ENCODE data around the gene HIRA. TPM values are rescaled to one million over a fixed set of nuclear protein-coding genes. Genes with fewer than 3 reads are reported as not detected.
A peak's percentile ranks its signal among the peaks of the same experiment; 100 is the strongest.

HIRA gene
- total RNA-seq, 4 donors from 2014 or later = 18.3 to 29.3 (median 20.3) TPM

DNA sequence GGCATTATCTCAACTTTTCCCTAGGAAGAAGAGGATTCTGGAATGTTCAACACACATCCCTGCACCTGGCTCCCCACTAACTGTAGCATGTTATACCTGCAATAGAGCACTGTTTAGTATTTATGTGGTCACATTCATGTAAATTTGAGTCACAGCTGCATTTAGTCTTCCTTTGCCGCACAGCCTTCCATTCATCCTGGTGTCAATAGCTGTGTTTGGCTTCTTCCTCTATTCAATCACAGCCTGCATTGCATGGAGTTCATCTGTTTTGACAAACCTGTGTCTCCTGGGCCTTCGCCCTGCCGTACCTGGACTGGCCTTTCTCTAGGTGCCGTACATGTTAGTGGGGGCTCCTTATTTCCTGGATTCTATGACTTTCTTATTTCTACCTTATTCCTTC lies 20.0 kb upstream of the HIRA start:
- intact Hi-C loops (cut with DNase I; ENCODE audit: low total_unique reads) = no loop called here
- 99 to 100% methylated on average over 4 of the region's 4 CpGs for WGBS, 2 donors (ENCODE audit: low coverage in 1 of 2)
- in situ Hi-C loops (cut with MboI; ENCODE audit: low pct_ligation_motif_present in 1 of 4, low pct_unique_long_range_greater_than_20kb in 1 of 4, low sequenced_read_pairs in 3 of 4) = no loop called here
- no peak overlapping the region for H3K27ac ChIP-seq
- H3K36me3 ChIP-seq = peaks cover 0 to 38% (median 12%) of the 10 kb centered on the region in 4 donors
- TF ChIP-seq EP300 (IDR thresholded peaks at IDR 0.05; ENCODE audit: low read depth) (no peak), POLR2A (IDR thresholded peaks at IDR 0.05) (no peak), POLR2AphosphoS5 (IDR thresholded peaks at IDR 0.05) (no peak)
- TF ChIP-seq, protein P1, sequence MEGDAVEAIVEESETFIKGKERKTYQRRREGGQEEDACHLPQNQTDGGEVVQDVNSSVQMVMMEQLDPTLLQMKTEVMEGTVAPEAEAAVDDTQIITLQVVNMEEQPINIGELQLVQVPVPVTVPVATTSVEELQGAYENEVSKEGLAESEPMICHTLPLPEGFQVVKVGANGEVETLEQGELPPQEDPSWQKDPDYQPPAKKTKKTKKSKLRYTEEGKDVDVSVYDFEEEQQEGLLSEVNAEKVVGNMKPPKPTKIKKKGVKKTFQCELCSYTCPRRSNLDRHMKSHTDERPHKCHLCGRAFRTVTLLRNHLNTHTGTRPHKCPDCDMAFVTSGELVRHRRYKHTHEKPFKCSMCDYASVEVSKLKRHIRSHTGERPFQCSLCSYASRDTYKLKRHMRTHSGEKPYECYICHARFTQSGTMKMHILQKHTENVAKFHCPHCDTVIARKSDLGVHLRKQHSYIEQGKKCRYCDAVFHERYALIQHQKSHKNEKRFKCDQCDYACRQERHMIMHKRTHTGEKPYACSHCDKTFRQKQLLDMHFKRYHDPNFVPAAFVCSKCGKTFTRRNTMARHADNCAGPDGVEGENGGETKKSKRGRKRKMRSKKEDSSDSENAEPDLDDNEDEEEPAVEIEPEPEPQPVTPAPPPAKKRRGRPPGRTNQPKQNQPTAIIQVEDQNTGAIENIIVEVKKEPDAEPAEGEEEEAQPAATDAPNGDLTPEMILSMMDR (IDR thresholded peaks at IDR 0.05) = no peak
- H3K4me1 ChIP-seq = peaks cover 7 to 13% (median 11%) of the 10 kb centered on the region in 4 donors
- no peak for DNase-seq
- no peak overlapping the region for H3K4me3 ChIP-seq
- H3K9me3 ChIP-seq = no peaks in the 10 kb centered on the region
- no peaks in the 10 kb centered on the region for H3K27me3 ChIP-seq

DNA sequence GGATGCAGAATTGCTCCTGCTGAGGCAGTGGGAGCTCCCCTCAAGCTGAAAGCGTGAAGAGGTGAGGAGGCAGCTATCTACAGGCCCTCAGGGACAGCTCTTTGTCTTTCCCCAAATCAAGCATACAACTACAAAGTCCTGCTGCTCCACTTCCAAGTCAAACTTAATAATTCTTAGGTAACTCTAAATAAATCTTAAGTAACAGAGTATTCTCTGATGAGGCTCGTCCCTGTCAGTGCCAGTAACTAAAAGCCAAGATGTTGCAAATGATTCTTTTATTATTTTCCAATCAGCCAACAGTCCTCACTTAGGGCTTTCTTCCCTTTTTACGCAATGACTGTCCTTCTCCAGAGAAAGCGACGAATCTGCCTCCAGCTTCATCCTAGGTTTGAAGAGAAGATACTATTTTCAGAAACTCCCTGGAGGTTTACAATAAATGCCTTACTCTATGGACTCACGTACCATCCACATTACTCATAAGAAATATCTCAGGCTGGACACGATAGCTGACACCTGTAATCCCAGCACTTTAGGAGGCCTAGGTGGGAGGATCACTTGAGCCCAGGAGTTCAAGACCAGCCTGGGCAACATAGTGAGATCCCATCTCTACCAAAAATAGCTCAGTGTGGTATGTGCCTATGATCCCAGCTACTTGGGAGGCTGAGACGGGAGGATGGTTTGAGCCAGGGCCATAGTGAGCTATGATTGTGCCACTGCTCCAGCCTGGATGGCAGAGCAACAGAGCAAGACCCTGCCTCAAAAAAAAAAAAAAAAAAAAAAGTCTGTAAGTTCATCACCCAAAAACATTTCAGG lies 19.0 kb upstream of the HIRA start:
- intact Hi-C loops (cut with DNase I; ENCODE audit: low total_unique reads) = no loop called here
- TF ChIP-seq POLR2AphosphoS5 (IDR thresholded peaks at IDR 0.05) = no peak
- no peak for TF ChIP-seq POLR2A (IDR thresholded peaks at IDR 0.05)
- TF ChIP-seq, protein P1 (IDR thresholded peaks at IDR 0.05) = no peak
- no peak for TF ChIP-seq EP300 (IDR thresholded peaks at IDR 0.05; ENCODE audit: low read depth)
- H3K4me1 ChIP-seq = peaks cover 16 to 23% (median 20%) of the 10 kb centered on the region in 4 donors
- in situ Hi-C loops (cut with MboI; ENCODE audit: low pct_ligation_motif_present in 1 of 4, low pct_unique_long_range_greater_than_20kb in 1 of 4, low sequenced_read_pairs in 3 of 4) = no loop called here
- no peaks in the 10 kb centered on the region for H3K9me3 ChIP-seq
- no peak overlapping the region for H3K4me3 ChIP-seq
- 85 to 100% methylated on average over 5 to 8 of the region's 8 CpGs for WGBS, 2 donors (ENCODE audit: low coverage in 1 of 2)
- peaks cover 0 to 28% (median 7%) of the 10 kb centered on the region in 4 donors for H3K36me3 ChIP-seq
- DNase-seq = no peak
- H3K27ac ChIP-seq = no peak overlapping the region
- no peaks in the 10 kb centered on the region for H3K27me3 ChIP-seq

DNA sequence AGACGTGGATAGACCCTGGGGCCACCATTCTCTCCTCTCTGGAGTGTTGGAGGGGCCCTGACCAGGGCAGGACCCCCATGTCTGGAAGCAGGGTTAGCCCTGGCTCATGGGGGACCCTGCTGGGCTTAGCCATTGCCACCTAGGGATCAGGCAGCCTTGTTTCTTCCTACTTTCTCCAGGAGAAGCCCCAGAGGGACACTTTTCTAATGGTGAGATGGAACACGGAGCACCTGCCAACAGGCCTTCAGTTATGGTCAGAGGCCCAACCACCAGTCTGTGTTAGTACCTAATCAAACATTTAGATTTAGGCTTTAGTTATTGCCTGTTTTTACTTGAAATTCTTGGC lies 17.9 kb upstream of the HIRA start:
- in situ Hi-C loops (cut with MboI; ENCODE audit: low pct_ligation_motif_present in 1 of 4, low pct_unique_long_range_greater_than_20kb in 1 of 4, low sequenced_read_pairs in 3 of 4) (no loop called here), intact Hi-C loops (cut with DNase I; ENCODE audit: low total_unique reads) (no loop called here)
- DNase-seq = no peak
- TF ChIP-seq, protein P1 (IDR thresholded peaks at IDR 0.05) = no peak
- TF ChIP-seq POLR2AphosphoS5 (IDR thresholded peaks at IDR 0.05) (no peak), POLR2A (IDR thresholded peaks at IDR 0.05) (no peak), EP300 (IDR thresholded peaks at IDR 0.05; ENCODE audit: low read depth) (no peak)
- H3K9me3 ChIP-seq = no peaks in the 10 kb centered on the region
- H3K27ac ChIP-seq = no peak overlapping the region
- H3K27me3 ChIP-seq = no peaks in the 10 kb centered on the region
- H3K4me3 ChIP-seq = no peak overlapping the region
- 79% methylated on average over 2 of the region's 2 CpGs; no CpG with 5 or more reads in 1 of the 2 donors for WGBS, 2 donors (ENCODE audit: low coverage in 1 of 2)
- peaks cover 16 to 23% (median 21%) of the 10 kb centered on the region in 4 donors for H3K4me1 ChIP-seq
- peaks cover 0 to 18% (median 3%) of the 10 kb centered on the region in 4 donors for H3K36me3 ChIP-seq

DNA sequence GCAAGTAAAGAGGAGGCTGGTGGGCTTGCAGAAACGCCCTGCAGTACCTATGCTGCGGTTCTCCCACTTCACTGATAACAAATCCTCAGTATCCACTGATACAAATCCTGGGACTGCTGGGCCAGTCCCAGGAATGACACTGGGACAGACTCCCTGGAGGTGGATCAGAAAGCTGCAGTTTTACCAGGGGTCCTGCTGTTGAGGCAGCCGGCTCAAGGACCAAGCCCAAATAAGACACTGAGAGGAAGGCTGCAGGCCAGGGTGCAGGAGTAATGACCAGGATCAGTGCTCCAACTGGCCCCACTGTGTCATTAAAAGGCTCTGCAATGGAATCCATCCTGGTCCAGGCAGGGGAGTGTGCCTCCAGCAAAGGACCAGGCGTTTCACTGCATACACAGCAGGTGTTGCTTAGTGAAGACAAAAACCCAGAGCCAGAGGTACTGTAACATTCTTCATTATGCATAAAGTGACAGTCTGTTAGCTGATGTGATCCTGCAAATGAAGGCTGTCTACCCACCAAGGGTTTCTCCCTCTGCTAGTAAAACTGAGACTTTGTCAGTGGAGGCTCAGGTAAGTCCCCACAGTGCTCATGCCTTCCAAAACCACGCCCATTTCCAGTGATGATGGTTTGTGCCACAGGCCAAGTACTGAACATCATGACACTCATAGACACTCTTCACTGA lies 17.3 kb upstream of the HIRA start:
- in situ Hi-C loops (cut with MboI; ENCODE audit: low pct_ligation_motif_present in 1 of 4, low pct_unique_long_range_greater_than_20kb in 1 of 4, low sequenced_read_pairs in 3 of 4) = no loop called here
- TF ChIP-seq EP300 (IDR thresholded peaks at IDR 0.05; ENCODE audit: low read depth) (no peak), POLR2A (IDR thresholded peaks at IDR 0.05) (no peak), POLR2AphosphoS5 (IDR thresholded peaks at IDR 0.05) (no peak)
- TF ChIP-seq, protein P1 (IDR thresholded peaks at IDR 0.05) = no peak

More for the DNA sequence above, 17.3 kb upstream of the HIRA start:
- Histone ChIP-seq H3K36me3 (peaks cover 0 to 13% (median 2%) of the 10 kb centered on the region in 4 donors), H3K27ac (peak overlapping the region in 2 of 4 donors; percentile 92 to 97), H3K9me3 (no peaks in the 10 kb centered on the region), H3K4me1 (peaks cover 16 to 23% (median 21%) of the 10 kb centered on the region in 4 donors), H3K4me3 (no peak overlapping the region), H3K27me3 (no peaks in the 10 kb centered on the region)
- DNase-seq = no peak
- intact Hi-C loops (cut with DNase I; ENCODE audit: low total_unique reads) = no loop called here
- 75% methylated on average over 5 of the region's 5 CpGs; no CpG with 5 or more reads in 1 of the 2 donors for WGBS, 2 donors (ENCODE audit: low coverage in 1 of 2)

All from transverse colon (tissue), 4 donors.